B cell (primary cell): Measurements from ENCODE around the gene EVL.

Source experiments
- EZH2 ChIP-seq: IDR thresholded peaks from 2 replicates; pipeline ENCODE4 v1.6.1; 2012; ENCODE audit warnings: borderline replicate concordance, low read depth, mild to moderate bottlenecking, moderate library complexity, low read length; ENCODE audit not compliant: insufficient read depth, poor library complexity, severe bottlenecking
- TF ChIP-seq, protein P1 (sequence below): fragments of 200-600 bp; IDR thresholded peaks from one replicate; pipeline ENCODE4 v1.8.0; 2022; ENCODE audit warnings: antibody characterized with exemption, mild to moderate bottlenecking

GRCh38 chr14:100028990-100029677 lies 36.1 kb upstream of the EVL start:
- TF ChIP-seq, protein P1, sequence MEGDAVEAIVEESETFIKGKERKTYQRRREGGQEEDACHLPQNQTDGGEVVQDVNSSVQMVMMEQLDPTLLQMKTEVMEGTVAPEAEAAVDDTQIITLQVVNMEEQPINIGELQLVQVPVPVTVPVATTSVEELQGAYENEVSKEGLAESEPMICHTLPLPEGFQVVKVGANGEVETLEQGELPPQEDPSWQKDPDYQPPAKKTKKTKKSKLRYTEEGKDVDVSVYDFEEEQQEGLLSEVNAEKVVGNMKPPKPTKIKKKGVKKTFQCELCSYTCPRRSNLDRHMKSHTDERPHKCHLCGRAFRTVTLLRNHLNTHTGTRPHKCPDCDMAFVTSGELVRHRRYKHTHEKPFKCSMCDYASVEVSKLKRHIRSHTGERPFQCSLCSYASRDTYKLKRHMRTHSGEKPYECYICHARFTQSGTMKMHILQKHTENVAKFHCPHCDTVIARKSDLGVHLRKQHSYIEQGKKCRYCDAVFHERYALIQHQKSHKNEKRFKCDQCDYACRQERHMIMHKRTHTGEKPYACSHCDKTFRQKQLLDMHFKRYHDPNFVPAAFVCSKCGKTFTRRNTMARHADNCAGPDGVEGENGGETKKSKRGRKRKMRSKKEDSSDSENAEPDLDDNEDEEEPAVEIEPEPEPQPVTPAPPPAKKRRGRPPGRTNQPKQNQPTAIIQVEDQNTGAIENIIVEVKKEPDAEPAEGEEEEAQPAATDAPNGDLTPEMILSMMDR = no peak
- no peak for TF ChIP-seq EZH2
